ENCODE results near the gene EIF1AY.

DNA sequence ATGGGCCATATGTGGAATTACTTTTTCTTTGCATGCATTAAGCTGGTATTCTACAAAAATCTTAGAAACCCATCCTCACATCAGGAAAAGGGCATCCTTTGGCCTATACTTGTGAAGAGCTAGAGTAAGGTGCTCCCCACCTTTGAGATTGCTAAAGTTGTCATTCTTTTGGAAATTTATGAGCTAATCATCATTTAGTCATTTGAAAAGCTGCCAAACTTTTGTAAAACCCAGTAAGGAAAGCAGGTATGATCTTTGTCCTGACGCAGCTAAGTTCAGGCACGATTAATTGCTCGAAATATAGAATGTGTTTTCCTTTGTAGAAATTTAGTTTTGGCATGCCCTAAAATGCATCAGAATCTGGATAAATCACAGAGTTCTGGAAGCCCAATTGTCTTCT lies 2.6 kb downstream of the EIF1AY start:
- TF ChIP-seq, protein P1, sequence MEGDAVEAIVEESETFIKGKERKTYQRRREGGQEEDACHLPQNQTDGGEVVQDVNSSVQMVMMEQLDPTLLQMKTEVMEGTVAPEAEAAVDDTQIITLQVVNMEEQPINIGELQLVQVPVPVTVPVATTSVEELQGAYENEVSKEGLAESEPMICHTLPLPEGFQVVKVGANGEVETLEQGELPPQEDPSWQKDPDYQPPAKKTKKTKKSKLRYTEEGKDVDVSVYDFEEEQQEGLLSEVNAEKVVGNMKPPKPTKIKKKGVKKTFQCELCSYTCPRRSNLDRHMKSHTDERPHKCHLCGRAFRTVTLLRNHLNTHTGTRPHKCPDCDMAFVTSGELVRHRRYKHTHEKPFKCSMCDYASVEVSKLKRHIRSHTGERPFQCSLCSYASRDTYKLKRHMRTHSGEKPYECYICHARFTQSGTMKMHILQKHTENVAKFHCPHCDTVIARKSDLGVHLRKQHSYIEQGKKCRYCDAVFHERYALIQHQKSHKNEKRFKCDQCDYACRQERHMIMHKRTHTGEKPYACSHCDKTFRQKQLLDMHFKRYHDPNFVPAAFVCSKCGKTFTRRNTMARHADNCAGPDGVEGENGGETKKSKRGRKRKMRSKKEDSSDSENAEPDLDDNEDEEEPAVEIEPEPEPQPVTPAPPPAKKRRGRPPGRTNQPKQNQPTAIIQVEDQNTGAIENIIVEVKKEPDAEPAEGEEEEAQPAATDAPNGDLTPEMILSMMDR (IDR thresholded peaks at IDR 0.05; ENCODE audit: low read depth, low read length) = no peak
- TF ChIP-seq EZH2phosphoT487 (IDR thresholded peaks at IDR 0.05; ENCODE audit: low read depth) = no peak

Data from OCI-LY3 (cell line).